GM18511 (cell line): ENCODE measurements around the gene BACE2.
"Not testable (repeated sequence)": the region's sequence is repeated elsewhere in the genome, so short reads cannot be mapped to it uniquely, and the experiment has no call there.

Experiments
- ATAC-seq: cut with Tn5 transposase; IDR thresholded peaks from one replicate; pipeline ENCODE4 v1.9.1; 2021; ENCODE audit warnings: mild to moderate bottlenecking, moderate library complexity; ENCODE audit not compliant: unreplicated experiment

The BACE2 gene

GRCh38 chr21:41258617-41259016, 90.7 kb downstream of the BACE2 start:
- ATAC-seq: no peak

- no peak for ATAC-seq
Measured at GRCh38 chr21:41260428-41260827, 92.5 kb downstream of the BACE2 start.

- no peak for ATAC-seq
Measured at GRCh38 chr21:41267346-41267745, 99.4 kb downstream of the BACE2 start.

GRCh38 chr21:41269535-41269934, 101.6 kb downstream of the BACE2 start:
- no peak for ATAC-seq

GRCh38 chr21:41277196-41277595, 109.2 kb downstream of the BACE2 start:
- ATAC-seq: no peak

- no peak for ATAC-seq
Measured at GRCh38 chr21:41277846-41278245, 109.9 kb downstream of the BACE2 start.

GRCh38 chr21:41280115-41280919, 112.4 kb downstream of the BACE2 start:
- ATAC-seq: no peak

- ATAC-seq: no peak
Measured at GRCh38 chr21:41282412-41282811, 114.5 kb downstream of the BACE2 start.

GRCh38 chr21:41283211-41283818, 115.4 kb downstream of the BACE2 start:
- ATAC-seq: peak; percentile 75

- ATAC-seq: no peak
Measured at GRCh38 chr21:41289431-41289830, 121.5 kb downstream of the BACE2 start.

- no peak for ATAC-seq
Measured at GRCh38 chr21:41290106-41290799, 122.3 kb downstream of the BACE2 start.

GRCh38 chr21:41294548-41295231, 126.7 kb downstream of the BACE2 start:
- no peak for ATAC-seq

- ATAC-seq: no peak
Measured at GRCh38 chr21:41295721-41296254, 127.8 kb downstream of the BACE2 start.

GRCh38 chr21:41302976-41303375, 135.0 kb downstream of the BACE2 start:
- ATAC-seq: no peak

GRCh38 chr21:41304068-41304720, 136.2 kb downstream of the BACE2 start:
- no peak for ATAC-seq

- ATAC-seq: no peak
Measured at GRCh38 chr21:41307219-41307618, 139.3 kb downstream of the BACE2 start.

GRCh38 chr21:41313285-41314164, 145.6 kb downstream of the BACE2 start:
- ATAC-seq: not testable (repeated sequence)

GRCh38 chr21:41315726-41316125, 147.8 kb downstream of the BACE2 start:
- ATAC-seq: no peak

- no peak for ATAC-seq
Measured at GRCh38 chr21:41316200-41317062, 148.5 kb downstream of the BACE2 start, which contains the start of gene FAM3B. Gene FAM3B (plus strand): TSS chr21:41316801. CDS start chr21:41316880, 79 bp downstream.
